ENCODE results near the gene HS1BP3.

- TF ChIP-seq, protein P1, sequence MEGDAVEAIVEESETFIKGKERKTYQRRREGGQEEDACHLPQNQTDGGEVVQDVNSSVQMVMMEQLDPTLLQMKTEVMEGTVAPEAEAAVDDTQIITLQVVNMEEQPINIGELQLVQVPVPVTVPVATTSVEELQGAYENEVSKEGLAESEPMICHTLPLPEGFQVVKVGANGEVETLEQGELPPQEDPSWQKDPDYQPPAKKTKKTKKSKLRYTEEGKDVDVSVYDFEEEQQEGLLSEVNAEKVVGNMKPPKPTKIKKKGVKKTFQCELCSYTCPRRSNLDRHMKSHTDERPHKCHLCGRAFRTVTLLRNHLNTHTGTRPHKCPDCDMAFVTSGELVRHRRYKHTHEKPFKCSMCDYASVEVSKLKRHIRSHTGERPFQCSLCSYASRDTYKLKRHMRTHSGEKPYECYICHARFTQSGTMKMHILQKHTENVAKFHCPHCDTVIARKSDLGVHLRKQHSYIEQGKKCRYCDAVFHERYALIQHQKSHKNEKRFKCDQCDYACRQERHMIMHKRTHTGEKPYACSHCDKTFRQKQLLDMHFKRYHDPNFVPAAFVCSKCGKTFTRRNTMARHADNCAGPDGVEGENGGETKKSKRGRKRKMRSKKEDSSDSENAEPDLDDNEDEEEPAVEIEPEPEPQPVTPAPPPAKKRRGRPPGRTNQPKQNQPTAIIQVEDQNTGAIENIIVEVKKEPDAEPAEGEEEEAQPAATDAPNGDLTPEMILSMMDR (IDR thresholded peaks at IDR 0.05; ENCODE audit: extremely low read depth in 1 of 2, insufficient read depth in 1 of 2, low read depth in 1 of 2, low read length in 2 of 2), result no peak
- TF ChIP-seq EZH2 (IDR thresholded peaks at IDR 0.05; ENCODE audit: borderline replicate concordance, low read depth, low read length, severe bottlenecking) (peak; percentile 25), POLR2AphosphoS5 (IDR thresholded peaks at IDR 0.05; ENCODE audit: insufficient read depth, low read depth, low read length) (no peak), FOS (IDR thresholded peaks at IDR 0.05; ENCODE audit: borderline replicate concordance, insufficient read depth, low read length) (no peak), MAX (IDR thresholded peaks at IDR 0.05; ENCODE audit: insufficient read depth, insufficient read length) (no peak), MYC (IDR thresholded peaks at IDR 0.05; ENCODE audit: low read depth, low read length) (no peak), POLR2A (IDR thresholded peaks at IDR 0.05; ENCODE audit: low read depth, low read length) (no peak), GATA2 (IDR thresholded peaks at IDR 0.05; ENCODE audit: insufficient read depth, insufficient read length, low read depth, low read length) (no peak), JUN (IDR thresholded peaks at IDR 0.05; ENCODE audit: borderline replicate concordance, insufficient read depth, insufficient read length, low read depth) (no peak)
These were observed 18.8 kb upstream of the HS1BP3 start for GRCh38 chr2:20669562-20670314.
